ENCODE data around the gene STEAP4.

STEAP4 gene

DNA sequence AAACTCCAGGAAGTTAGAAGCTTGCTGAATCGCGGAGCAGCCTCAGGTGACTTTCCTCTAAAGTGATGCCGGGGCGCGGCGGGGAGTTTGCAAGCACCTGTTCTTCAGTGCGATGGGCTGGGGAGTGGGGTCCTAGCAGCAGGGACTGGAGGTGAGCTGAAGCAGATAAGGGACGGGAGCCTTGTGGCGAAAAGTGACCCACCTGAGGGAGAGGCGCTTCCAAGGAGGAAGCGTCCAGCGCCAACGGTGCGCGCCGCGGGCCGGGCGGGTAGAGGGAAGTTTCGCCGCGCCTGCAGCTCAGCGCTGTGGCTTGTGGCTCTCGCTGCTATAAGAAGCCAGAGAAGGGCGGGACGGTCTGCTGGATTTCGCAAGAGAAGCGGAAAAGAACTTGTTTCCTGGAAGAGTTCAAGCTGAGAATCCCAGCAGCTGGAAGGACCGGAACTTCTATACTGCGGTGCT lies at the start of gene STEAP4:
Gene STEAP4 (minus strand): TSS at position 305 of the 459 bp plus-strand sequence. CDS start 22,625 bp downstream, outside the sequence.
- DNase-seq (ENCODE audit: low read depth in 2 of 2), result no peak

DNA sequence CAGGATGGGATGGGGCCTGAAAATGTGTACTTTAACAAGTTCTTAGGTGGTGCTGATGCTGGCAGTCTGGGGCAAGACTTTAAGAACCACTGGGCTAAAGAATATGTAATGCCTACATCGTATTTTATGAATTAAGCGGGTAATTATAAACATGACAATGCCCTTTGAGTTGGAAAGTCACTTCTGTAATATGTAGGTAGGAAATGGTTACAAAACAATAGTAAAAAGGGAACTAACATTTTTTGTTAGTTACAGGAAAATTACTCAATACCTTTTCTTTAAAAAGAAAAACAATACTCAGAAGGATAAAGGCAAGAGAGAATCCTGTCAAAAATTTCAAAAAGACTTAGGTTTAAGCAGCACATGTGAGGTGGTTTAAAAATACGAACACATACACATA lies 48.3 kb upstream of the STEAP4 start:
- DNase-seq (ENCODE audit: low read depth in 2 of 2), result no peak

DNA sequence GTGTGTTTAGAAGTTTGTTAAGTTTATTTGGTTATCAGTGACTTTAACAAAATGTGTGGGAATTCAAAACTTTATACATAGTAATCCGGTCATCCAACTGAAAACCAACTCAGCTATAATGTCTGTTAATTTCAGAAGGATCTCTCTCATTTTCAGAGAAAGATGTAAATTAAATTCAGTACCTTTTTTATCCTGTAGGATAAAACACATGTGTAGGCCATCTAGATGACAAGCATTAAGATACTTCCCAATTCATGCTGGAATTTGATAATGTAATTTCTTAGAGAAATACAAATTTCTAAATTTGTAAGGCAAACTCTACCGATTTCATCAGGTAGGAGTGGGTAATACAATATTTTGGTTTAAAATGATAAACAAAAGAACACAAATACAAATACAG lies 43.4 kb upstream of the STEAP4 start:
- DNase-seq (ENCODE audit: low read depth in 2 of 2), result no peak

DNA sequence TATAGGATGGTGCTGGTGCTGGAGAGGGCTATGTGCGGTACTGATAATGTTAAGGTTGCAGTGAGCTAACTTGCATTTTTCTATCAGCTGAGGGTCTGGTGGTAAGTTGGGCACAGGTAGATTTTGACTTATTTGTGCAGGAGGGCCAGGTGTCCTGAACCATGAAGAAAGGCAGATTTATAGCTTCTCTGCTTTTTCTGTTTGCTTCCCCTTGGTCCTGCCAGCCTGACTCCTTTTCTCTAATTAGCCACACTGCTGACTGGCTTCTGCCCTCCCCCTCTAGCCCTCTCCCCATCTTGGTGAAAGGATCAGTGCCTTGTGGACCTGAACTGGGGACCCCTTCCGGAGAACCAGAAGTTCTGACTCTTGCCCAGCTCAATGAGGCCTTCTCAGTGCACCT lies 40.8 kb upstream of the STEAP4 start:
- DNase-seq (ENCODE audit: low read depth in 2 of 2), result no peak

DNA sequence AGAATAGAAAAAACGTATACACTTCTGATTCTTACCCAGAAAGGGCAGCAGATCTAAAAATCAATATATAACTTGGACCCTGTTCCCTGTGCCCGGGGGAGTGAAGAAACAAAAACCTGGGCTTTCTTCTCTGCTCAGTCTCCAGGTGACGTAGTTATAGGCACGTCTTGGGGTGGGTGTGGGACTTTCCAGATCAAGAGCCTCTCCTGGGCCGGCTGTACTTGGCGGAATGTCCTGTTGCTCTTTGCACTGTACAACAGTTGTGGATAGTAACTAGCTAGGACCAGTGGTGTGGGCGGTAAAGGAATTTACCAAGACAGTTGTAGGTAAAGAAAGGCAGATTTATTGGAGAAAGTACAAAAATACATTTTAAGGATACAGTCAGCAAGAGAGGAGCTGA lies 40.4 kb upstream of the STEAP4 start:
- no peak for DNase-seq (ENCODE audit: low read depth in 2 of 2)

DNA sequence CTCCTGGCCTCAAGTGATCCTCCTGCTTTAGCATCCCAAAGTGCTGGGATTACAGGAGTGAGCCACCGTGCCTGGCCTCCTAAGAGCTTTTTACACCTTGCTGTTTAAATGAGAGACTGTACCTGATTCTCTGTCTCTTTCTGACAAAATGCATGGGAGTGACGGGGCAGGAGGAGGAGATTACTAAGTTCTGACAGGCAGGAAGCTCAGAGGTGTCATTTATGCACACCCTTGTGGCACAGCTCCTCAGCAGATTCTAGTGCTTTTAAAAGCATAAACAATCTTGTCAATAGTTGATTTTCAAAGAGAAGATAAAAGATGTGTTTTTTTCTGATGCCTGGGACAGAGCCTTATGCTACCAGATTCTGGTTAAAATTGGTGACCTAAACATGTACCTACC lies 39.7 kb upstream of the STEAP4 start:
- DNase-seq (ENCODE audit: low read depth in 2 of 2), result no peak

DNA sequence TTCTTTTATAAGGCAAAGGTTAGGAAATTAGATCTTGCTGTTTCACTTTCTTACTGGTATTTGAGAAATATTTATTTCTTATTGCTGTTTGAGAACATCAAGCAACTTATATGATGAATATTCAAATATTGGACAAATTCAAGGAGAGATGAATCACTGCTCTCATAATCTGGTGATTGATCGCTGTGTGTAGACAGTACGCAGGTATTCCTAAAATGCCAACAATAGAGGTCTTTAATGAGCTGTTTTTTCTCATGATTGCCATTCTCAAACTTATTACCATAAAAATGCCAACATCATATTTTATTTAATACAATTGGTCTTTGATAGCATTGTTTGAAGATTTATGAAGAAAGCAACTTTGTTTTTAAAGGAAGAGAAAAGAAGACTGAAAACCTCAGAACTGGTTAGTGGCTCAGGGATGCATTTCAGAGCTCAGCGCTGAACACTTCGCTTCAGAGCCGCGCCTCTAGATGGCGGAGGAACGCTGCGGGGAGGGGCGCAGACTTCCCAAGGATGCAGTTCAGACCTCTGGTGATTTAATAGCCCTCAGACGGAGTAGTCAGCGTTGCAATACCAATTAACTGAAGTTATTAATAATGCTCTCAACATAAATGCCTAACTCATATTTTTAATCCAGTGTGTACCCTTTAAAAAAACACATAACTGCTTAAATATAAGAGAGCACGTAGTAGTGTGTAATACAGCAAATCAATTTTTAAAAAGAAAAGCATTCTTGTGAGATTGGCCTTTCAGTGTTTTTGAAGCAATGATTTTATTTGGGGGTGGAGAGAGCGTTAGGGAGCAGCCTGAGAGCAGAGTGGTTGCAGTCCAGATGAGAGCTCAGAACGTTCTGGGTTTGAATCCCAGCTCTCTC lies 38.5 kb upstream of the STEAP4 start:
- DNase-seq (ENCODE audit: low read depth in 2 of 2), result no peak

DNA sequence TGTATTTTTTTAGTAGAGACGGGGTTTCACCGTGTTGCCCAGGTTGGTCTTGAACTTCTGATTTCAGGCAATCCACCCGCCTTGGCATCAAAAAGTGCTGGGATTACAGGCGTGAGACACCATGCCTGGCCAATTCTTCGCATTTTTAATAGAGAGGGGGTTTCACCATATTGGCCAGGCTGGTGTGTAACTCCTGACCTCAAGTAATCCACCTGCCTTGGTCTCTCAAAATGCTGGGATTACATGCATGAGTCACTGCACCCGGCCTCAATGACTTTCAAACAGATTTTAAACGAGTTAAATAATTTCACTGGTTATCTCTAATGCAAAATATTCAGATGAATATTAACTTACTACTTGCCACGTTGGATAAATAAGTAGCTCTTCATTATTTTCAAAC lies 37.6 kb upstream of the STEAP4 start:
- DNase-seq (ENCODE audit: low read depth in 2 of 2), result no peak

DNA sequence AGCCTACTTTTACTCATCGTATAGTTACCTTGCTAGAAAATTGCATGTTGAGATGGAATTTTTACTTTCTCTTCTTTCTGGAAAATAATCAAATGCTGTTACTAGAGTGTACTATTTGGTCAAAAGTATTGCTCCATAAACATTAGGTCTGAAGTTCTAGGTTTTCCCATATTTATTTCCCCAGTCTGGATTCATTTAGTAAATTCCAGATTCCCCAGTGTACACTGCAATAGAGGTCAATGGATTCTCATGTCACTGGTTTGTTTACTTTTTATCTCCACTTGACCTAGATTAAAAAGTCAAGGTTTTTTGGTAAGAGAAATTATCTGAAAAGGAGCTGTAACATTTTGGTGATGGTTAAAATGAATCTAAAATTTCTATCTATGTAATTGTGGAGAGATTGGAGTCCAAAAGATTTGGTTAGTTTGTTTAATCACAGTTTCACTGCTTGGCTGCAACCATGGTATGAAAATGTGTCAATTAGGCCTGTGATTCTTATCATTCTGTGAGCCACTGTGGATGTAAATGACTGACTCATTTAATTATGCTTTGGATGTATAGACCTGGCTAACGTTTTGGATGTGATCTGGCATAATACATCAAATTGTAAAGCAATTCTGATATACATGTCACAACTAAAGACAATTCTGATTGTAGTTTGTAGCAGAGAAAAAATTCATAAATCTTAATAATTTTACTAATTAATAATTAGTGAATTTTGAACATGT lies 32.7 kb upstream of the STEAP4 start:
- DNase-seq (ENCODE audit: low read depth in 2 of 2), result no peak

DNA sequence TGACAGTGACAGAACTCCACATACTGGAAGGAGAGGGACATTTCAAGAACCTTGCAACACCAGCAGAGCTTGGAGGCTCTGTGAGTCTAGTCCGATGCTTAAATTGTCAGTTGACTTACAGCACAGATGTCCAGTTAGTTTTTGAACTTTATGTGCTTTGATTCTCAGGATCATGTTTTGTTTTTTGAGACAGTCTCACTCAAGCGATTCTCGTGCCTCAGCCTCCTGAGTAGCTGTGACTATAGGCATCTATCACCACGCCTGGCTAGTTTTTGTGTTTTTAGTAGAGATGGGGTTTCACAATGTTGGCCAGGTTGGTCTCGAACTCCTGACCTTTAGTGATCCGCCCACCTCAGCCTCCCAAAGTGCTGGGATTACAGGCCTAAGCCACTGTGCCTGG lies 31.8 kb upstream of the STEAP4 start:
- no peak for DNase-seq (ENCODE audit: low read depth in 2 of 2)

DNA sequence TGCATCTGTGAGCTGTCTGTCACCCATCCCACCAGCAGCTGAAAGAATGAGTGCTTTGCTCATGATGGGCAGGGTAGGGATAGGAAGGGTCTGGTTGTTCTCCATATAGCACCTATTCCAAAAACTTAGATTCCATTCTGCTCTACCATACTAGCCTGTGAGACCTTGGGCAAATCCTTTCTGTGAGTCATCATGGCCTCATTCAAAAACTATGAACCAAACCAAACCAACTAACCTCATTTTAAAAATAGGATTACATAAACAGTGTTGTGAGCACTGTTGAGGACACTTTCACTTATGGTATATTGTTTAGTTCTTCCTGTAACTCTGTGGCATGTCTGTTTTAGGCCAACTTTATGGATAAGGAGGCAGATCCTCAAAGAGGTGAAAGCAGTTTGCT lies 30.9 kb upstream of the STEAP4 start:
- no peak for DNase-seq (ENCODE audit: low read depth in 2 of 2)

DNA sequence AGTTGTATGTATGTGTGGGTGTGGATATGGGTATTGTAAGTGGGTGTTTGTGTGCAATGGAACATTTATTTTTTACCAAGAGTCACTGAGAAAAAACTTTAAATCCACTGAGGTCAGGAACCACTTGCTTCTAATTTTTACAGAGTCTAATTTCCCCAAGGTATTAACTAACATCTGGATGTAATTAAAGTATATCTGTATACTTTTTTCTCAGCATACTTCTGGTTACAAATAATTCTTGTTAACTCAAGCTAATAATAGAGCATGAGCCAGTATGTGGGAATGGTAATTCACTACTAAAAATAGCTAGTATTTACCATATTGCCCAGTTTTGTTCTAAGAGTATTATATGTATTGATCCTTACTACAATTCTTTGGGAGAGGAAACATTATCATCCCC lies 24.6 kb upstream of the STEAP4 start:
- no peak for DNase-seq (ENCODE audit: low read depth in 2 of 2)

DNA sequence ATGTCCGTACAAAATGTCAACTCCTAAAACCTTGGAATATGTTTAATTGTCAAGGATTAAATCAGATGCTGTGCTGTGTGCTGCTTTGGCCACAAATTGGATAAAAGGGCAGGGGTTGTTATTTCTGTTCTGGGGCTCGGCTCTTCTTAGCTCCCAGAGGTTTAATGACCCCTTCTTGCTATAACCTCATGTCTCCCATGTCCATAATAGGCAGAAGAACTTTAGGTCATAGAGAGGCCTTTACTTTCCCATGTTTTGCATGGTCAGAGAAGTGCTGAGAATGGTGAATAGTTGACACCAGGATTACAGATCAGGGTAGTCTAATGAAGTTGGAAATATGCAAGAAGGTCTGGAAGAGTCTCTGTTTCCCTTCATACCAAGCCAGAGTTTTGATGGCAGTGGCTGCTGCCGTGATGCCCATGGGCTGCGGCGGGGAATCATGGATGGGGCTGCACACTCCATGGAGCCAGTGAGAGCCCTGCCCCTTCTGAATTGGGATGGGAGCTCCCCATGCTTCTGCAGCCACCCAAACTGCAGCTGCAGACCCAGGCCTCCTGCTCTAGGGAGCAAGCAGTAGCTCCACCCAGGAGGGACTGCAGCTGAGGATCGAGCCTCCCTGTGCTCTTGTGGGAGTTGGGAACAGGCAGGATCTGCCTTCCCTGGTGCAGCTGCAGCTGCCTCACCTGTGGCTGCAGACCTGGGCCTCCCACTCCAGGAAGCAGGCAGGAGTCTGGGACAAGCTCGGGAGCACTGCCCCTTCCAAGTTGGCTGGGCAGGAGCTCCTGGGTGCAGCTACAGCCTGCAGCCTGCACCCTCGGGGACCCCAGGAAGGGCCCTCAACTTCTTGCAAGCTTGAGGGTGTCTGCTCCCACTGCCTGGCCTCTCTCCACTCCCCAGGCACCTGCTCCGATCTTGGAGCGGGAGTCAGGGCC lies 23.1 kb upstream of the STEAP4 start:
- DNase-seq (ENCODE audit: low read depth in 2 of 2), result no peak

DNA sequence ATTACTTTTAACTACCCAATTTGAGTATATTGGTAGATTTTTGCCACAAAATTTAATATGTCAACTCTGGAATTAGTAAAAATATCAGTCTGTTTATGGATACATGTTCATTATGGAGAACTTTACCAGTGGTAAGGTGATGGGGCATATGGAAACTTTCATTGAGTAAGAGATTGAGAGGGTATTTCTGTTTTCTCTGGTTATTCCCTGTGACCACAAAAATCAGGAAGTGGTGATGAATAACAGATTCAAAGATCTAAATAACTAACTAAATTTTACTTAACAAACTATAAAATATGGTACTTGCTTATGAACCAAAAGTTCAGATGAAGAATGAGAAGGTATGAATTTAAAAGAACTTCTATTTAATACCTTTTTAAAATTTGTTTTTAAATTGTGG lies 22.1 kb upstream of the STEAP4 start:
- DNase-seq (ENCODE audit: low read depth in 2 of 2), result no peak

DNA sequence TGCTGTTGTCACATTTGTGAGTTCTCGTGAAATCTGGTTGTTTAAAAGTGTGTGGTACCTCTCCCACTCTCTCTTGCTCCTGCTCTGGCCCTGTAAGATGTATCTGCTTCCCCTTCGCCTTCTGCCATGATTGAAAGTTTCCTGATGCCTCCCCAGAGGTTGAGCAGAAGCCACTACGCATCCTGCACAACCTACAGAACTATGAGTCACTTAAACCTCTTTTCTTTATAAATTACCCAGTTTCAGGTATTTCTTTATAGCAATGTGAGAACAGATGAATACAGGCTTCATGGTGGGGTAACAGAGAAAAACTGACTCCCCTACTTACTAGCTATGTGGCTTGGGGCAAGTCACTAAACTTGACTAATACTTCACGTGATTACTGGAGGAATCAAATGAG lies 18.0 kb upstream of the STEAP4 start:
- DNase-seq (ENCODE audit: low read depth in 2 of 2), result no peak

DNA sequence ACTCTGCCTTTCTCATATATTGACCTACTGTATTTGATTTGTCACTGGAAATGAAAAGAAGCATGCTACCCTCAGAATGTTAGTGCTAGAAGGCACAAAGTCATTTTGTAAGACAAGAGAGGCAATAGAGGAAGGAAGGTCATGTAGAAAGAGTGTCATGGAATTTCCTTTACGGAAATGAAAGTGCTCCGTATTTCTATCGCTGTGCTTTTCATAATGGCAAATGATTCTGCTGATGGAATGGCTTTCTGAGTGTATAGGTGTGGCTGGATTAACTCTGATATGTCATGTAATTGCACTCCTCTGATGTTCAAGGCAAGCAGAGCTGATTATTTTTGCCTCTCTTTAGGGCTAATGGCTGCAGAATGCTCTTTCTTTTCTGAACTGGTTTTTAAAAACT lies 15.5 kb upstream of the STEAP4 start:
- no peak for DNase-seq (ENCODE audit: low read depth in 2 of 2)

DNA sequence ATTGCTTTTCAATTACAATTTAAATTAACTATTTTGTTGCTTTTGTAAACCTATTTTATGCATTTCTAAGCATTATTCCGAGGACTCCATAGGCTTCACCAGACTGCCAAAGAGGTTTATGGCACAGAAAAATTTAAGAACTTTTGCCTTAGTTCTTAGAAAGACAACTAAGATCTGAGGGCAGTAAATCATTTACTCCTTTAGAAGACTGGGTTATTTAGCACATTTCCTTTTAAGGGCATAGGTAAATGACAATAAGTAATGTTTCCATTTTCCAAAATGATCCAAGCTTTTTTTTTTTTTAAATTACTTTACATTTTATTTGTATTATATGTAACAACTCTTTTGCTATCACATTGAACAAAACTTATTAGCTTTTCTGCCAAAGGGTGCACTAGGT lies 15.0 kb upstream of the STEAP4 start:
- no peak for DNase-seq (ENCODE audit: low read depth in 2 of 2)

DNA sequence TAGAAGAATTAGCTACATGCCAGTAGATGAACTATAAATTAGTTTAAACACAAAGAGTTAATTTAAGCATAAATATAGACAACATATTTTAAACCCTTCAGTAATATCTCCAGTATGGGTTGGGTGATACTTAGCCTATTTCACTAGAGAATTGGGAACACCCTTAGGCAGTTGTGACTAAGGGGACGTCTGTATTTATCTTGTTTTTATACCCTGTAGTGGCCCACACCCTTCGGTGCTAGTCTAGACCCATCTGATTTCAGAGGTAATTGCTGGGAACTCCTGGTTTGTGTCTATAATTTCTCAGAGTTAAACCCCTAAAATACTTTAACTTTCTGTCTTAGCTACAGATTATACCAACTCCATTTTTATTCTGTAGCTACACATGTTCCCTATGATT lies 11.5 kb upstream of the STEAP4 start:
- no peak for DNase-seq (ENCODE audit: low read depth in 2 of 2)

DNA sequence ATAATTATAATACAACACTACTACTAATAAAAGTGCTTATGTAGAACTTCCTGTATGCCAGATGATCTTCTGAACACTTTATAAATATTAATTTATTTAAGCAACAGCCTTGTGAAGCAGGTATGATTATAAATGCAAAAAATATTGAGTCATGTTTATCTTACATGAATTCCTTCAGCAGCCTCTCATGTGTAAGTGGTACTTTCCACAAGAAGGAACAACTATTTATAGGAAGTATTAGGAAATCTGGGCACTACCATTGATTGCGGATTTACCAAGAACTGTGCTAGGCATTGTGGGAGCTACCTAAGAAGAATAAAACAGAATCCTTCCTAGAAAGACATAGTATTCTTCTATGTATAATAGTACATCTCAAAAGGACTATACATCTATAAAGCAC lies 10.7 kb upstream of the STEAP4 start:
- DNase-seq (ENCODE audit: low read depth in 2 of 2), result no peak

DNA sequence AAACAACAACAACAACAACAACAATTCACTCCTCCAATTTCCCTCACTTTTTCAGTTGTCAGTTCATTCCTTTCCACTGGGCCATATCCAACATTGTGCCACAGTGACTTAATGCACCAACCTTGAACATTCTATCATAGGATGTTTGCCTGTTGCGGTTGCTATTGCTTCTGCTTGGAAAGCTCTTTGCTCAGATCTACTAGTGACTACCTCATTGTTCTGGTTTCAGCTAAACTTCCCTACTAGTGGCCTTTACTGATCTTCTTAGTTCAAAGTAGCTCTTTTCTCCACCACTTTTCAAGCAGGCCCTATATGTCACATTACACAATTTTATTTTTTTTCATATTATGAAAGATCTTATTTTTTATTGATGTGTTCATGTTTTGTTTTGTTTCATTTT lies 9.8 kb upstream of the STEAP4 start:
- no peak for DNase-seq (ENCODE audit: low read depth in 2 of 2)

DNA sequence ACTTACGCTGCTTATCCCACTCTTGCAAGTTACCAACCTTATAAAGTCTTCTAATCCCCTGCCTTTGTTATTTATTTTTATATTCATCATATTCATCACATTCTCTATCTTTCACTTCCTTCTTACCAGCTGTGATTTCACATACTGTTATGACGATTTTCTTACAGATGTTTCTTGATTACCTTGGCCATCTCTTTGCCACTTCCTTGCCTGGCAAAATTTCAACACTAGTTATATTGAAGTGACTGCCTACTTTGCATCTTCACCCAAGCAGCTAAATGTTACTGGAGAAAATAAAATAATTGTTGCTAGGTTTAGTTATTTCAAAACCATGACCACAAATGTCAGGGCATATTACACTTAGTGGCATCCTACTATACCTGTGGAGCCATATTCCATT lies 8.8 kb upstream of the STEAP4 start:
- no peak for DNase-seq (ENCODE audit: low read depth in 2 of 2)

DNA sequence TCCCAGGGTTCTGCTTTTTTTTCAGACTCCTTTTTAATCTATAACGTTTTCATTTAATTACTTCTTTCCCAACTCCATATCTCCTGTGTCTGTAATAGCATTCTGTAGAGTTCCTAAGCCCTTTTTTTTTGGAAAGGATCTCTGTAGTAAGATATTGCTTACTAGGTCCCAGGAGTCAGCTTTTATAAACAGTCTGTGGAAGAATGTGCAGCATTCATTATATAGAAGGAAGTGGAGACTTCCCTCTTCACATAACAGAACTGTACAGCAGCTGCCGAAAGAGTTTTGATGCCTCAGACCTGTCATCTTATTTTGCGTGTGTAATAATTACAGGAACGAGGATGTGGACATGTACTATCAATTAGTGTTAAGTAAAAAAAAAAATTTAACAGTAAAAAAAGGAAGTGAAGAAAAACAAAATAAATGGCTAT lies 7.4 kb upstream of the STEAP4 start:
- no peak for DNase-seq (ENCODE audit: low read depth in 2 of 2)
